ENCODE data around the gene SPRN. TPM values are rescaled to one million over a fixed set of nuclear protein-coding genes. Genes with fewer than 3 reads are reported as not detected.

The SPRN gene
- total RNA-seq, 1 donor from 2014 or later: 2.0 TPM

DNA sequence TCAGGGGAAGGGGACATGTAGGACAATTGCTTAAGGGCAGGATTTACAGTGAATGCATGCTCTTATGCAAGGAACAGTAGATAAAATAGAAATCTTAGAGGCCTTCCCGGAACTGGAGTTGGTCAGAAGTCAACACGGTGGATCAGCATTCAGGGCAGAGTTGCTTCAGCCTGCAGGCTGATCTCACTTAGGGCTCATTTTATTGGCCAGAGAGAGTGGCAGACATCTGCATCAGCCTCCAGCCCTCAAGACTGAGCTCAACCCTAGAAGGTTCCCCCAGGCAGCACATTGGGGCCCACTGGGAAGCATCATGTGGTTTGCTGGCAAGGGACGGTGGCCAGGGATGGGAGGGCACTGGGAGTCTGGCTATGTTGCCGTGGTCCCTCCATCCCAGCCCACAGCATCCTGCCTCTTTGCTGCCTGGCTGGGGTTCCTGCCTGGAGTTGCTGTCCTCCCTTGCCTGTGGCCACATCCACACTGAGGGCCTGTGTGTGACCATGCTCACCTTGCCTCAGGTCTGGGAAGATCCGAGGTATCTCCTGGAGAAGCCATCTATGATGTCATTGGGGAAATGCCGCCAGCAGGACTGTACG, 42.4 kb upstream of the SPRN start:
- no peak for DNase-seq
- no peaks in the 10 kb centered on the region for H3K4me1 Mint-ChIP-seq (ENCODE audit: low read depth, unreplicated experiment)
- peaks cover 17% of the 10 kb centered on the region for H3K27me3 Mint-ChIP-seq (ENCODE audit: unreplicated experiment)
- no peak overlapping the region for H3K4me3 Mint-ChIP-seq (ENCODE audit: unreplicated experiment)
- peaks cover 18% of the 10 kb centered on the region for H3K36me3 Mint-ChIP-seq (ENCODE audit: unreplicated experiment)
- peaks cover 20% of the 10 kb centered on the region for H3K9me3 Mint-ChIP-seq (ENCODE audit: unreplicated experiment)
- TF ChIP-seq, protein P1, sequence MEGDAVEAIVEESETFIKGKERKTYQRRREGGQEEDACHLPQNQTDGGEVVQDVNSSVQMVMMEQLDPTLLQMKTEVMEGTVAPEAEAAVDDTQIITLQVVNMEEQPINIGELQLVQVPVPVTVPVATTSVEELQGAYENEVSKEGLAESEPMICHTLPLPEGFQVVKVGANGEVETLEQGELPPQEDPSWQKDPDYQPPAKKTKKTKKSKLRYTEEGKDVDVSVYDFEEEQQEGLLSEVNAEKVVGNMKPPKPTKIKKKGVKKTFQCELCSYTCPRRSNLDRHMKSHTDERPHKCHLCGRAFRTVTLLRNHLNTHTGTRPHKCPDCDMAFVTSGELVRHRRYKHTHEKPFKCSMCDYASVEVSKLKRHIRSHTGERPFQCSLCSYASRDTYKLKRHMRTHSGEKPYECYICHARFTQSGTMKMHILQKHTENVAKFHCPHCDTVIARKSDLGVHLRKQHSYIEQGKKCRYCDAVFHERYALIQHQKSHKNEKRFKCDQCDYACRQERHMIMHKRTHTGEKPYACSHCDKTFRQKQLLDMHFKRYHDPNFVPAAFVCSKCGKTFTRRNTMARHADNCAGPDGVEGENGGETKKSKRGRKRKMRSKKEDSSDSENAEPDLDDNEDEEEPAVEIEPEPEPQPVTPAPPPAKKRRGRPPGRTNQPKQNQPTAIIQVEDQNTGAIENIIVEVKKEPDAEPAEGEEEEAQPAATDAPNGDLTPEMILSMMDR (IDR thresholded peaks at IDR 0.05; ENCODE audit: partially characterized antibody, unreplicated experiment): no peak
- H3K27ac Mint-ChIP-seq (ENCODE audit: unreplicated experiment): no peak overlapping the region

DNA sequence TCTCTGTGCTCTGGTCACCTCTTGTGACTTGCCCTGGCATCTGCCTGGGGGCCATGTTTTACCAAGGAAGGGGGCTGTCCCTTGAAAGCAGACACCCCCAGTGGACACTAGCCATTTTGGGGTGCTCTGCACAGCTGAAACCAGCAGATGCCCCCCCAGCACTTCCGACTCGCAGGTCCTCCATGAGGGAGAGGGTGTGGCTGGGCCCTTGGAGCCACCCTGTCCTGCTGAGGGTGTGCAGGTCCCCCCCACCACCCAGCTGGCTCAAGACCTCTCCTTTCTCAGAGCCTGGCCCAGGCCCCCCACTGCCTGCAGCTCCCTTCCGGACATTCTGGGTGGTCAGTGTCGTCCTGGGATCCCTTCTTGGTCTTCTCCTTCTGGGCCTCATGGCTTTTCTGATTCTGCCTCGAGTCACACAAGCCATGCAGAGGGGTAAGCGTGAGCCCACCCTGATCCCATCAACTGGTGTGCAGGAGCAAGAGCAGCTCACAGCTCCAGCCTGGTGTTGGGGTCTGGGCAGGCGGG, 41.6 kb upstream of the SPRN start:
- Mint-ChIP-seq H3K4me3 (ENCODE audit: unreplicated experiment) (no peak overlapping the region), H3K27me3 (ENCODE audit: unreplicated experiment) (peaks cover 17% of the 10 kb centered on the region), H3K4me1 (ENCODE audit: low read depth, unreplicated experiment) (no peaks in the 10 kb centered on the region), H3K9me3 (ENCODE audit: unreplicated experiment) (peaks cover 18% of the 10 kb centered on the region), H3K27ac (ENCODE audit: unreplicated experiment) (no peak overlapping the region), H3K36me3 (ENCODE audit: unreplicated experiment) (peaks cover 18% of the 10 kb centered on the region)
- TF ChIP-seq, protein P1 (IDR thresholded peaks at IDR 0.05; ENCODE audit: partially characterized antibody, unreplicated experiment): no peak
- DNase-seq: no peak

DNA sequence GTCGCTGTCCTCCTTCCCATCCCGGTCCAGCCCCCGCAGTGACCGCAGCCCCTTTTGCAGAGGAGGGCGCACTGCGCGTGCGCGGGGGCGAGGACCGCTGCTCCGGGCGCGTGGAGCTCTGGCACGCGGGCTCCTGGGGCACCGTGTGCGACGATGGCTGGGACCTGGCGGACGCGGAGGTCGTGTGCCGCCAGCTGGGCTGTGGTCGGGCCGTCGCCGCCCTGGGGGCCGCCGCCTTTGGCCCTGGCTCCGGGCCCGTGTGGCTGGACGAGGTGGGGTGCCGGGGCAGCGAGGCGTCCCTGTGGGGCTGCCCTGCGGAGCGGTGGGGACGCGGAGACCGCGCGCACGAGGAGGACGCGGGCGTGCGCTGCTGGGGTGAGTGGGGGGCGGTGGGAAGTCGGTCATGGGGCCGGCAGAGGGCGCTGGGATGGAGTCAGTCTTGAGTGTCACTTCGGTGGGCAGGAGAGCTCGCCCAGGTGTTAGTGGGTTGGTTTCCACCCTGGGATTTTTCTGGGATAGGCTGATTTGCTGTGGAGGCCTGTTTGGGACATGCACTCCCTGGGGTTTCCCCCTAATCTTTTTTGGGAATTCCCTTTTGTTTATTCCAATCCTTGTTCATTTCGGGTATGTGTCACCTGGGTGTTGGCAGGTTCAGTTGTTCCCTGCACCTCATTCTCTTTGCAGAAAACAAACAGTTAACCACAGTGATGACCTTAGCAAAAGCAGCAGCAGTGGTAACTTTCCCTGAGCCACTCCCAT, 40.9 kb upstream of the SPRN start:
- Mint-ChIP-seq H3K27ac (ENCODE audit: unreplicated experiment) (no peak overlapping the region), H3K4me1 (ENCODE audit: low read depth, unreplicated experiment) (no peaks in the 10 kb centered on the region), H3K9me3 (ENCODE audit: unreplicated experiment) (peaks cover 18% of the 10 kb centered on the region), H3K4me3 (ENCODE audit: unreplicated experiment) (no peak overlapping the region), H3K27me3 (ENCODE audit: unreplicated experiment) (peaks cover 17% of the 10 kb centered on the region), H3K36me3 (ENCODE audit: unreplicated experiment) (peaks cover 18% of the 10 kb centered on the region)
- TF ChIP-seq, protein P1 (IDR thresholded peaks at IDR 0.05; ENCODE audit: partially characterized antibody, unreplicated experiment): no peak
- DNase-seq: no peak

DNA sequence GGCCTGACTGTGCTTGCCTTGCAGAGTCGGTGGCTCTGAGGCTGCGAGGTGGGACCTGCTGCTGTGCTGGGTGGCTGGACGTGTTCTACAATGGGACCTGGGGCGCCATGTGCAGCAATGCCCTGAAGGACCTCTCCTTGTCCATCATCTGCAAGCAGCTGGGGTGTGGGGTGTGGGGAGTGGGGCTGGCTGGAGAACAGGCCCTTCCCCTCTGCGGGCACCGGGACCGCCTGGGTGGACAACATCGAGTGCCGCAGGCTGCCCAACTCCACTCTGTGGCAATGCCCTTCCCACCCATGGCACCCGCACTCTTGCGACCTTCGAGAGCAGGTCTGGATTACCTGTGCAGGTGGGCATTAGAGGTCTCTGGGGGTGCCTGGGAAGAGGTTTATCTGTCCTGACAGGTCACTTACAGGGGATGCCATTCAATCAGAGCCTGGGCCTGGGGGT, 40.2 kb upstream of the SPRN start:
- Mint-ChIP-seq H3K4me1 (ENCODE audit: low read depth, unreplicated experiment) (no peaks in the 10 kb centered on the region), H3K9me3 (ENCODE audit: unreplicated experiment) (peaks cover 14% of the 10 kb centered on the region), H3K36me3 (ENCODE audit: unreplicated experiment) (peaks cover 18% of the 10 kb centered on the region), H3K27ac (ENCODE audit: unreplicated experiment) (no peak overlapping the region), H3K27me3 (ENCODE audit: unreplicated experiment) (peaks cover 19% of the 10 kb centered on the region), H3K4me3 (ENCODE audit: unreplicated experiment) (no peak overlapping the region)
- TF ChIP-seq, protein P1 (IDR thresholded peaks at IDR 0.05; ENCODE audit: partially characterized antibody, unreplicated experiment): no peak
- DNase-seq: no peak
